Adrenal gland (tissue), 12 donors: ENCODE results near the gene TRAPPC10. TPM values are rescaled to one million over a fixed set of nuclear protein-coding genes. Genes with fewer than 3 reads are reported as not detected.

Source experiments
- DNase-seq, 7 donors: peaks; one replicate each; pipeline ENCODE4 v3.0.0-alpha.2; 2019 to 2020
- H3K27ac ChIP-seq, 5 donors: fragments of 200-600 bp; sonication (generic) in 4 of 5; 1 replicate in 3 of 5; 2 replicates in 2 of 5; pipeline versions ENCODE4 v1.5.1 to v1.8.0; 2016 to 2020; ENCODE audit warnings: mild to moderate bottlenecking in 1 of 5
- H3K27me3 ChIP-seq: fragments of 200-600 bp; 2 replicates; pipeline ENCODE4 v1.8.0; 2021
- H3K36me3 ChIP-seq, 2 donors: fragments of 200-600 bp; replicated peaks in 1 of 2; 1 replicate in 1 of 2; 2 replicates in 1 of 2; pipeline versions ENCODE4 v1.5.1 to v1.8.0; 2018 to 2022
- H3K4me1 ChIP-seq, 2 donors: fragments of 200-600 bp; replicated peaks in 1 of 2; 1 replicate in 1 of 2; 2 replicates in 1 of 2; pipeline versions ENCODE4 v1.5.1 to v1.8.0; 2018 to 2021
- H3K4me3 ChIP-seq, 4 donors: fragments of 200-600 bp; sonication (generic) in 3 of 4; one replicate each; pipeline ENCODE4 v1.5.1; 2016 to 2018
- H3K9me3 ChIP-seq, 3 donors: fragments of 200-600 bp; sonication (generic) in 1 of 3; replicated peaks in 1 of 3; 1 replicate in 2 of 3; 2 replicates in 1 of 3; pipeline versions ENCODE4 v1.5.1 to v1.8.0; 2016 to 2021
- CTCF ChIP-seq, 6 experiments: fragments of 450-650 bp in 4 of 6; fragments of 200-600 bp in 2 of 6; sonication (generic) in 1 of 6; IDR thresholded peaks; 1 replicate in 5 of 6; 2 replicates in 1 of 6; pipeline versions ENCODE4 v1.5.1 to v1.8.0; 2016 to 2021; ENCODE audit warnings: antibody characterized with exemption in 6 of 6, mild to moderate bottlenecking in 2 of 6, moderate library complexity in 1 of 6
- POLR2A ChIP-seq, 2 donors: fragments of 450-650 bp; IDR thresholded peaks; one replicate each; pipeline ENCODE4 v1.6.1; 2017; ENCODE audit warnings: antibody characterized with exemption in 2 of 2, mild to moderate bottlenecking in 2 of 2, moderate library complexity in 1 of 2
- WGBS, 4 donors: extraction: QIAGEN DNeasy Blood & Tissue Kit in 2 of 4; methylation state at CpG; one replicate each; pipeline versions ENCODE4 v1.1.5 to v1.1.7; 2013 to 2017; 5-methylcytosine and 5-hydroxymethylcytosine counted together
- intact Hi-C, 2 donors: fragments of 100-400 bp; cut with DNase I; formaldehyde crosslinking; loops; one replicate each; pipeline versions ENCODE4 v1.14.1 to v1.15.0; 2022 to 2023
- polyA plus RNA-seq, 3 donors: library from polyadenylated mRNA; stranded (reverse); fragments of 200-250 nt in 2 of 3; fragments of 350-450 nt in 1 of 3; fragmentation: Illumina TruSeq in 1 of 3; extraction: RNeasy Lipid Tissue Mini Kit (QIAGEN cat#74804) in 1 of 3; gene quantifications; one replicate each; pipeline ENCODE4 v1.2.3, GENCODE V29; 2013 to 2014
- total RNA-seq, 9 donors: library from RNA; depleted of rRNA in 4 of 9; stranded (reverse); fragments of >200 nt in 4 of 9; fragments of 120-200 nt in 1 of 9; fragmentation: NEBNext Ultra II Directional in 1 of 9; extraction: Animal tissue kit (Norgen Biotek cat#: 25700) in 1 of 9; gene quantifications; one replicate each; pipeline versions ENCODE4 v1.1.0 to v1.2.4, GENCODE V29; 2013 to 2023
- donor health status: healthy with polysubstance abuse.
- donor health status: Bipolar disorder and iron deficiency.
- donor health status: DM: yes; HTN: yes; CAD: no.
- donor health status: DM: no; HTN: no; CAD: no.
- donor health status: DM: no; HTN: no; CAD: no.
- donor health status: DM: yes; HTN: yes; CAD: no.

Gene TRAPPC10
- total and polyA plus RNA-seq, 12 donors = 5.2 to 34.3 (median 24.7) TPM

- H3K4me1 ChIP-seq = peaks cover 0 to 21% of the 10 kb centered on the region in 2 donors
- no peak overlapping the region for H3K27ac ChIP-seq
- no peaks in the 10 kb centered on the region for H3K27me3 ChIP-seq
- TF ChIP-seq POLR2A (IDR thresholded peaks at IDR 0.05) = no peak
- TF ChIP-seq CTCF (IDR thresholded peaks at IDR 0.05) = no peak
- no peak overlapping the region for H3K4me3 ChIP-seq
- H3K36me3 ChIP-seq = peaks cover 0 to 74% of the 10 kb centered on the region in 2 donors
- intact Hi-C loops = no loop called here
- no peaks in the 10 kb centered on the region for H3K9me3 ChIP-seq
- 91 to 96% (median 91%) methylated on average over 23 to 24 of the region's 24 CpGs for WGBS, 4 donors
- DNase-seq = peak in 1 of 7 donors; percentile 13
Observed at GRCh38 chr21:44082648-44083440, 70.7 kb downstream of the TRAPPC10 start.

GRCh38 chr21:44083631-44084291 is 71.7 kb downstream of the TRAPPC10 start:
- intact Hi-C loops = no loop called here
- H3K27me3 ChIP-seq = no peaks in the 10 kb centered on the region
- H3K27ac ChIP-seq = peak overlapping the region in 2 of 5 donors; percentile 49 to 51
- 58 to 80% (median 71%) methylated on average over 15 to 16 of the region's 16 CpGs for WGBS, 4 donors
- H3K9me3 ChIP-seq = no peaks in the 10 kb centered on the region
- no peak overlapping the region for H3K4me3 ChIP-seq
- no peak for TF ChIP-seq POLR2A (IDR thresholded peaks at IDR 0.05)
- no peak for TF ChIP-seq CTCF (IDR thresholded peaks at IDR 0.05)
- H3K36me3 ChIP-seq = peaks cover 0 to 74% of the 10 kb centered on the region in 2 donors
- H3K4me1 ChIP-seq = peaks cover 0 to 24% of the 10 kb centered on the region in 2 donors
- DNase-seq = peak in 1 of 7 donors; percentile 22

- intact Hi-C loops = no loop called here
- H3K27me3 ChIP-seq = no peaks in the 10 kb centered on the region
- peaks cover 0 to 24% of the 10 kb centered on the region in 2 donors for H3K4me1 ChIP-seq
- no peak overlapping the region for H3K4me3 ChIP-seq
- peak overlapping the region in 2 of 5 donors; percentile 49 to 51 for H3K27ac ChIP-seq
- peak in 1 of 7 donors; percentile 12 for DNase-seq
- peaks cover 0 to 74% of the 10 kb centered on the region in 2 donors for H3K36me3 ChIP-seq
- 76 to 80% (median 77%) methylated on average over 7 of the region's 7 CpGs for WGBS, 4 donors
- H3K9me3 ChIP-seq = no peaks in the 10 kb centered on the region
- TF ChIP-seq POLR2A (IDR thresholded peaks at IDR 0.05) = no peak
- no peak for TF ChIP-seq CTCF (IDR thresholded peaks at IDR 0.05)
Observed at GRCh38 chr21:44084496-44085241, 72.6 kb downstream of the TRAPPC10 start.
